ENCODE data around the gene CAPN11.
"Not testable (repeated sequence)": the region's sequence is repeated elsewhere in the genome, so short reads cannot be mapped to it uniquely, and the experiment has no call there.

CAPN11 gene

DNA sequence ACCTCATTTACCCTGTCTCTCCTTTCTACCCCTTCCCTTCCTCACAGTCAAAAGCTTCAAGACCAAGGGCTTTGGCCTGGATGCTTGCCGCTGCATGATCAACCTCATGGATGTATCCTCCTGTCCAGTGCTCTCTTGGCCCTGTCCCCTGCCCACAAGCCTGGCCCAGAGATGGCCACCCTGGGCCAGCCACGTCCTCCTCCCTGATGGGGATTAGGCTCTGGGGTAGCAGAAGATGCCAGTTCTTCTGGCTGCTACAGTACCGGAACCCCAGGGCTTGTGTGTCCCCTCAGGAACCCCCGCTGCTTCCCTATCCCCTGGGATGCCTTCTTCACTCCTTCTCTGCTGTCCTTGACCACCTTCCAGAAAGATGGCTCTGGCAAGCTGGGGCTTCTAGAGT is 22.3 kb downstream of the CAPN11 start:
- no peak for DNase-seq (ENCODE audit: low read depth)
- H3K4me3 ChIP-seq (ENCODE audit: low read length): no peak overlapping the region
- TF ChIP-seq, protein P1, sequence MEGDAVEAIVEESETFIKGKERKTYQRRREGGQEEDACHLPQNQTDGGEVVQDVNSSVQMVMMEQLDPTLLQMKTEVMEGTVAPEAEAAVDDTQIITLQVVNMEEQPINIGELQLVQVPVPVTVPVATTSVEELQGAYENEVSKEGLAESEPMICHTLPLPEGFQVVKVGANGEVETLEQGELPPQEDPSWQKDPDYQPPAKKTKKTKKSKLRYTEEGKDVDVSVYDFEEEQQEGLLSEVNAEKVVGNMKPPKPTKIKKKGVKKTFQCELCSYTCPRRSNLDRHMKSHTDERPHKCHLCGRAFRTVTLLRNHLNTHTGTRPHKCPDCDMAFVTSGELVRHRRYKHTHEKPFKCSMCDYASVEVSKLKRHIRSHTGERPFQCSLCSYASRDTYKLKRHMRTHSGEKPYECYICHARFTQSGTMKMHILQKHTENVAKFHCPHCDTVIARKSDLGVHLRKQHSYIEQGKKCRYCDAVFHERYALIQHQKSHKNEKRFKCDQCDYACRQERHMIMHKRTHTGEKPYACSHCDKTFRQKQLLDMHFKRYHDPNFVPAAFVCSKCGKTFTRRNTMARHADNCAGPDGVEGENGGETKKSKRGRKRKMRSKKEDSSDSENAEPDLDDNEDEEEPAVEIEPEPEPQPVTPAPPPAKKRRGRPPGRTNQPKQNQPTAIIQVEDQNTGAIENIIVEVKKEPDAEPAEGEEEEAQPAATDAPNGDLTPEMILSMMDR (IDR thresholded peaks at IDR 0.05; ENCODE audit: insufficient read depth, low read depth, low read length, missing control alignments): no peak

DNA sequence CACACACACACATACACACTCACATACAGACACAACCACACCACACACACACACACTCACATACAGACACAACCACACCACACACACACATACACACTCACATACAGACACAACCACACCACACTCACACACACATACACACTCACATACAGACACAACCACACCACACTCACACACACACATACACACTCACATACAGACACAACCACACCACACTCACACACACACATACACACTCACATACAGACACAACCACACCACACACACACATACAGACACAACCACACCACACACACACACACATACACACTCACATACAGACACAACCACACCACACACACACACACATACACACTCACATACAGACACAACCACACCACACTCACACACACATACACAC is 23.2 kb downstream of the CAPN11 start:
- not testable (repeated sequence) for DNase-seq (ENCODE audit: low read depth); H3K4me3 ChIP-seq (ENCODE audit: low read length)

DNA sequence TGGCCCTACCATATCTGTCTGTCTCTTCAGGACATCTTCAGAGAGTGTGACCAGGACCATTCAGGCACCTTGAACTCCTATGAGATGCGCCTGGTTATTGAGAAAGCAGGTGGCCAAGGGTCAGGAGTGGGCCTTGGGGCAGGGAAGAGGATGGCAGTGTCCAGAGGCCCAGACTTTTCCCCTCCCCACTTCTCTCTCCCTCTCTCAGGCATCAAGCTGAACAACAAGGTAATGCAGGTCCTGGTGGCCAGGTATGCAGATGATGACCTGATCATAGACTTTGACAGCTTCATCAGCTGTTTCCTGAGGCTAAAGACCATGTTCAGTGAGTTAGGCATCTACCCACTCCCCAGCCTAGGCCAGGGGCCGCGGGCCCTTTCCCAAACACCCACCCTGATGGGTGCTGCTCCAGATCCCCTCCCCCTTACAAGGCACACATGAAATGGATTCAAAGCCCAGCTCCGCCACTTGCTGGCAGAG is 24.3 kb downstream of the CAPN11 start:
- DNase-seq (ENCODE audit: low read depth): no peak
- TF ChIP-seq, protein P1 (IDR thresholded peaks at IDR 0.05; ENCODE audit: insufficient read depth, low read depth, low read length, missing control alignments): no peak

GRCh38 chr6:44183783-44184182 is 25.2 kb downstream of the CAPN11 start:
- DNase-seq (ENCODE audit: low read depth): no peak
- TF ChIP-seq, protein P1 (IDR thresholded peaks at IDR 0.05; ENCODE audit: insufficient read depth, low read depth, low read length, missing control alignments): no peak
- no peak overlapping the region for H3K4me3 ChIP-seq (ENCODE audit: low read length)

More for the DNA sequence above, 24.3 kb downstream of the CAPN11 start:
- H3K4me3 ChIP-seq (ENCODE audit: low read length): no peak overlapping the region

DNA sequence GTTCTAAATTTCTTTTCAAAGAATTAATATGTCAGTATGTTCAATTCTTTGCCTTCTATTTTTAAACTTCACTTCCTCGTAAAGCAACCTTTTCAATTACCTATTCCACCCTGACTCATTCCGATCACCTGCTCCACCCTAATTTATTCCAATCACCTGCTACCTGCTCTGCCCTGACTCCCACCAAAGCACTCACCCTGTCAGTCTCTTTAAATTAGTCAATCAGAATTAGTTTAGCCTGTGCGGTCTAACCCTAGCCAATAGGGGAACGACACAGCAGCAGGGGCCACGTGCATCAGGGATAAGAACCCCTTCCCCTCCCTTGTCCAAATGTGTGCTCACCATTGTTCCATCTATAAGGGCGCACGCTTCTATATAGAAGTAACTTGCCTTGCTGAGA is 26.7 kb downstream of the CAPN11 start:
- H3K4me3 ChIP-seq (ENCODE audit: low read length); DNase-seq (ENCODE audit: low read depth): not testable (repeated sequence)

GRCh38 chr6:44185953-44186634 is 27.5 kb downstream of the CAPN11 start:
- H3K4me3 ChIP-seq (ENCODE audit: low read length): no peak overlapping the region
- no peak for DNase-seq (ENCODE audit: low read depth)
- TF ChIP-seq, protein P1 (IDR thresholded peaks at IDR 0.05; ENCODE audit: insufficient read depth, low read depth, low read length, missing control alignments): no peak

- no peak for DNase-seq (ENCODE audit: low read depth)
- TF ChIP-seq, protein P1 (IDR thresholded peaks at IDR 0.05; ENCODE audit: insufficient read depth, low read depth, low read length, missing control alignments): no peak
- H3K4me3 ChIP-seq (ENCODE audit: low read length): no peak overlapping the region
These were observed 28.0 kb downstream of the CAPN11 start for GRCh38 chr6:44186635-44187025.

DNA sequence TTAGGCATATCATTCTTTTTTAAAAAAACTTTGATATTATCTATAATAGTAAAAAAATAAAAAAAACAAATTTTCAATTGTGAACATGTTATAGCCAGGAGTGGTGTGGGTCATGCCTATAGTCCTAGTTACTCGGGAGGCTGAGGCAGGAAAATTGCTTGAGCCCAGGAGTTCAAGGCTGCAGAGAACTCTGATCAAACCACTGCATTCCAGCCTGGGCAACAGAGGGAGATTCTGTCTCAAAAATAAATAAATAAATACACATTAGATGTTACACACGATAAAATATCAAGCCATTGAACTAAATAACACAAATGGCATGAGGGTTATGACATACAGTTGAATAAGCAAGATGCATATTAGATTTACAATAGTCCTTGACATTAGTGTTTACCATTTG is 30.2 kb downstream of the CAPN11 start:
- no peak overlapping the region for H3K4me3 ChIP-seq (ENCODE audit: low read length)
- TF ChIP-seq, protein P1 (IDR thresholded peaks at IDR 0.05; ENCODE audit: insufficient read depth, low read depth, low read length, missing control alignments): no peak
- no peak for DNase-seq (ENCODE audit: low read depth)
